ENCODE data around the gene ZBTB44. TPM values are rescaled to one million over a fixed set of nuclear protein-coding genes. Genes with fewer than 3 reads are reported as not detected.

The ZBTB44 gene
- total RNA-seq, 1 experiment from 2014 or later, result 32.5 TPM

- TF ChIP-seq FOSL1 (IDR thresholded peaks at IDR 0.05; ENCODE audit: low read depth) (no peak), TCF7L2 (IDR thresholded peaks at IDR 0.05; ENCODE audit: borderline replicate concordance, extremely low read depth, insufficient read depth, insufficient read length) (no peak)
These were observed 67.4 kb downstream of the ZBTB44 start (continued) for GRCh38 chr11:130247319-130247718.

- DNase-seq (ENCODE audit: low read depth, low spot score), result no peak
- no peak for TF ChIP-seq JUND (IDR thresholded peaks at IDR 0.05)
- no peak for TF ChIP-seq FOSL1 (IDR thresholded peaks at IDR 0.05; ENCODE audit: low read depth)
- ATAC-seq, result no peak
- intact Hi-C loops (cut with micrococcal nuclease), result no loop called here
- Histone ChIP-seq H2AFZ (ENCODE audit: low read depth, low read length, poor library complexity, severe bottlenecking) (no peak overlapping the region), H3K4me3 (replicated peaks in 1 of 2; ENCODE audit: low read depth in 1 of 2, low read length in 2 of 2) (no peak overlapping the region), H3K4me2 (ENCODE audit: low read length) (no peak overlapping the region), H3K27me3 (ENCODE audit: insufficient read depth, low read length) (no peaks in the 10 kb centered on the region), H3K9me3 (ENCODE audit: control insufficient read depth in 1 of 2, insufficient read depth in 1 of 2, low read depth in 1 of 2, low read length in 2 of 2) (no peaks in the 10 kb centered on the region), H3K9me2 (ENCODE audit: insufficient read depth) (no peaks in the 10 kb centered on the region), H3K4me1 (ENCODE audit: control insufficient read depth in 1 of 2, insufficient read depth in 2 of 2, low read length in 2 of 2) (no peaks in the 10 kb centered on the region), H3K27ac (ENCODE audit: low read depth, low read length) (no peak overlapping the region), H4K20me1 (ENCODE audit: insufficient read depth) (peaks cover 3% of the 10 kb centered on the region; the same call in 1 of the 2 replicates), H3K36me3 (ENCODE audit: control insufficient read depth in 1 of 2, insufficient read depth in 2 of 2, low read length in 2 of 2) (no peaks in the 10 kb centered on the region), H3K9ac (ENCODE audit: low read length) (no peak overlapping the region), H3K79me2 (ENCODE audit: insufficient read depth, low read length) (no peaks in the 10 kb centered on the region)
- ChIA-PET CTCF (no interaction called here), RAD21 (ENCODE audit: low non-redundant PET in 1 of 2, low total read pairs in 2 of 2, uncharacterized antibody in 2 of 2, unreplicated experiment in 2 of 2) (no interaction called here), POLR2A (no interaction called here)
- BruUV-seq (replicated peaks), result no TSS peak
These were observed 68.0 kb downstream of the ZBTB44 start for GRCh38 chr11:130246738-130247137.

GRCh38 chr11:130246270-130246669 lies 68.4 kb downstream of the ZBTB44 start:
- no peak for ATAC-seq
- ChIA-PET POLR2A (no interaction called here), CTCF (no interaction called here), RAD21 (ENCODE audit: low non-redundant PET in 1 of 2, low total read pairs in 2 of 2, uncharacterized antibody in 2 of 2, unreplicated experiment in 2 of 2) (no interaction called here)
- no peak overlapping the region for H2AFZ ChIP-seq (ENCODE audit: low read depth, low read length, poor library complexity, severe bottlenecking)
- intact Hi-C loops (cut with micrococcal nuclease), result no loop called here
- no peak overlapping the region for H3K27ac ChIP-seq (ENCODE audit: low read depth, low read length)
- H3K9me3 ChIP-seq (ENCODE audit: control insufficient read depth in 1 of 2, insufficient read depth in 1 of 2, low read depth in 1 of 2, low read length in 2 of 2), result no peaks in the 10 kb centered on the region
- no peak overlapping the region for H3K4me3 ChIP-seq (replicated peaks in 1 of 2; ENCODE audit: low read depth in 1 of 2, low read length in 2 of 2)
- DNase-seq (ENCODE audit: low read depth, low spot score), result no peak
- H3K27me3 ChIP-seq (ENCODE audit: insufficient read depth, low read length), result no peaks in the 10 kb centered on the region
- H3K36me3 ChIP-seq (ENCODE audit: control insufficient read depth in 1 of 2, insufficient read depth in 2 of 2, low read length in 2 of 2), result no peaks in the 10 kb centered on the region
- H3K9ac ChIP-seq (ENCODE audit: low read length), result no peak overlapping the region
- H3K4me1 ChIP-seq (ENCODE audit: control insufficient read depth in 1 of 2, insufficient read depth in 2 of 2, low read length in 2 of 2), result no peaks in the 10 kb centered on the region
- H3K79me2 ChIP-seq (ENCODE audit: insufficient read depth, low read length), result no peaks in the 10 kb centered on the region
- no peaks in the 10 kb centered on the region for H3K9me2 ChIP-seq (ENCODE audit: insufficient read depth)
- no peak overlapping the region for H3K4me2 ChIP-seq (ENCODE audit: low read length)
- peaks cover 3% of the 10 kb centered on the region; the same call in 1 of the 2 replicates for H4K20me1 ChIP-seq (ENCODE audit: insufficient read depth)
- BruUV-seq (replicated peaks), result no TSS peak
- TF ChIP-seq CTCF (IDR thresholded peaks at IDR 0.05 in 2 of 3, conservative IDR thresholded peaks at IDR 0.05 in 1 of 3; ENCODE audit: borderline replicate concordance in 1 of 3, insufficient read depth in 1 of 3, low read depth in 2 of 3, low read length in 2 of 3) (no peak), POLR2A (IDR thresholded peaks at IDR 0.05; ENCODE audit: borderline replicate concordance, extremely low read depth, insufficient read depth, insufficient read length) (no peak), ATF3 (IDR thresholded peaks at IDR 0.05) (no peak), ZNF274 (IDR thresholded peaks at IDR 0.05; ENCODE audit: low read depth, low read length) (no peak), SIN3A (IDR thresholded peaks at IDR 0.05; ENCODE audit: low read depth) (no peak), EGR1 (IDR thresholded peaks at IDR 0.05; ENCODE audit: low read depth) (no peak), FOSL1 (IDR thresholded peaks at IDR 0.05; ENCODE audit: low read depth) (no peak), ZFX (IDR thresholded peaks at IDR 0.05) (no peak), CEBPB (IDR thresholded peaks at IDR 0.05; ENCODE audit: low read depth) (no peak), POLR2AphosphoS5 (IDR thresholded peaks at IDR 0.05; ENCODE audit: low read depth, low read length) (no peak), MAX (IDR thresholded peaks at IDR 0.05) (no peak), CBX3 (IDR thresholded peaks at IDR 0.05; ENCODE audit: low read depth) (no peak), JUND (IDR thresholded peaks at IDR 0.05) (no peak), ELF1 (IDR thresholded peaks at IDR 0.05; ENCODE audit: borderline replicate concordance, low read depth) (no peak)
